Vagina (tissue), 2 donors: ENCODE data around the gene TAS2R41. TPM values are rescaled to one million over a fixed set of nuclear protein-coding genes. Genes with fewer than 3 reads are reported as not detected.

ENCODE experiments used
- DNase-seq, 2 donors: peaks; one replicate each; pipeline ENCODE4 v3.0.0-alpha.2; 2017; ENCODE audit errors: extremely low spot score in 2 of 2
- H3K27ac ChIP-seq: fragments of 200-600 bp; sonication (generic); one replicate; pipeline ENCODE4 v1.5.1; 2019
- H3K27me3 ChIP-seq: fragments of 200-600 bp; sonication (generic); one replicate; pipeline ENCODE4 v1.5.1; 2019
- H3K36me3 ChIP-seq, 2 donors: fragments of 200-600 bp; sonication (generic); one replicate each; pipeline ENCODE4 v1.5.1; 2017 to 2019
- H3K4me1 ChIP-seq: fragments of 200-600 bp; sonication (generic); one replicate; pipeline ENCODE4 v1.5.1; 2019
- H3K4me3 ChIP-seq, 2 donors: fragments of 200-600 bp; sonication (generic); 1 replicate in 1 of 2; 2 replicates in 1 of 2; pipeline ENCODE4 v1.5.1; 2016 to 2019
- H3K9me3 ChIP-seq: fragments of 200-600 bp; sonication (generic); one replicate; pipeline ENCODE4 v1.5.1; 2019
- CTCF ChIP-seq, 3 experiments: fragments of 450-650 bp in 2 of 3; fragments of 200-600 bp in 1 of 3; sonication (generic) in 1 of 3; IDR thresholded peaks; one replicate each; pipeline ENCODE4 v1.5.1; 2017 to 2019; ENCODE audit warnings: antibody characterized with exemption in 3 of 3, mild to moderate bottlenecking in 2 of 3, moderate library complexity in 2 of 3
- POLR2A ChIP-seq, 2 donors: fragments of 450-650 bp; IDR thresholded peaks; one replicate each; pipeline ENCODE4 v1.6.1; 2017; ENCODE audit warnings: antibody characterized with exemption in 2 of 2, mild to moderate bottlenecking in 2 of 2, moderate library complexity in 2 of 2
- POLR2AphosphoS5 ChIP-seq, 2 donors: sonication (generic); formaldehyde crosslinking; IDR thresholded peaks; one replicate each; pipeline ENCODE4 v1.9.0; 2017; ENCODE audit warnings: antibody characterized with exemption in 2 of 2, mild to moderate bottlenecking in 2 of 2, low read depth in 1 of 2; ENCODE audit not compliant: insufficient read depth in 1 of 2
- intact Hi-C: fragments of 100-400 bp; cut with DNase I; formaldehyde crosslinking; loops from one replicate; pipeline ENCODE4 v1.15.1; 2023
- total RNA-seq: library from RNA; depleted of rRNA; stranded (reverse); fragments of >200 nt; gene quantifications from one replicate; pipeline ENCODE4 v1.2.3, GENCODE V29; 2016

TAS2R41 gene
- total RNA-seq, 1 donor from 2014 or later, result not detected

- H3K27me3 ChIP-seq, result no peaks in the 10 kb centered on the region
- no peak overlapping the region for H3K4me3 ChIP-seq
- TF ChIP-seq CTCF (IDR thresholded peaks at IDR 0.05), result no peak
- TF ChIP-seq POLR2AphosphoS5 (IDR thresholded peaks at IDR 0.05; ENCODE audit: insufficient read depth in 1 of 2, low read depth in 1 of 2), result no peak
- TF ChIP-seq POLR2A (IDR thresholded peaks at IDR 0.05), result no peak
- peaks cover 13% of the 10 kb centered on the region for H3K4me1 ChIP-seq
- no peak for DNase-seq
- intact Hi-C loops, result no loop called here
- no peaks in the 10 kb centered on the region for H3K9me3 ChIP-seq
- H3K36me3 ChIP-seq, result no peaks in the 10 kb centered on the region
- peak overlapping the region; percentile 60 for H3K27ac ChIP-seq
Observed at GRCh38 chr7:143487566-143487965, 9.9 kb downstream of the TAS2R41 start.

DNA sequence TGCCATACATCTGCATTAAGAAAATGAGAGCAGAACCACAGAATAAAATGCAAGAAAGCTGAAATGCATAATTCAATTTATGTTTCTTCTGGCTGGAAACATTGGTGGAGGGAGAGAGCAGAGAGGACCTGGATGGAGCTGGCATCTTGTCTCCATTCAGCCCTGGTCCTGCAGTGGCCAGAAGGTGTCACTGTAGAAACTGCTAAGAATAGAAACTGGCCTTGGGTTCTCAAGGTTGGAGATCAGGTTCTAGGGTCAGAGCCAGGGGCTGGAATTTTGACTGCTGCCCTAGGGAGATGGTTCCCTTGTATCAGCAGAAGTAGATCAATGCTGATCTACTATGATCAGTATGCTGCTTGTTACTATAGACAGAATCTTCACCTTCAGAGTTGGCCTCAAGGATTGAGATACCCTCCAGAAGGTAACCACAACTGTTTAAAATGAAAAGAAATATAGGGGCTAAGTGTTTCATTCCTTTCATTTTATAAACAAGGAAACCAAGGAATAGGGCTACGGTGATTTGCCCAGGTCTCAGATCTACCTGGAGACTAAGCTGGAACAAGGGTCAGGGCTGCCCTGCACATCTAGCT lies 13.1 kb downstream of the TAS2R41 start:
- Histone ChIP-seq H3K9me3 (no peaks in the 10 kb centered on the region), H3K27me3 (no peaks in the 10 kb centered on the region), H3K27ac (no peak overlapping the region), H3K4me3 (no peak overlapping the region), H3K4me1 (peaks cover 13% of the 10 kb centered on the region), H3K36me3 (no peaks in the 10 kb centered on the region)
- intact Hi-C loops, result loop anchor here (10.0 kb wide), 1 partner anchor 644 kb away; no protein-coding TSS in a partner anchor
- no peak for TF ChIP-seq POLR2A (IDR thresholded peaks at IDR 0.05)
- TF ChIP-seq POLR2AphosphoS5 (IDR thresholded peaks at IDR 0.05; ENCODE audit: insufficient read depth in 1 of 2, low read depth in 1 of 2), result no peak
- no peak for TF ChIP-seq CTCF (IDR thresholded peaks at IDR 0.05)
- no peak for DNase-seq

GRCh38 chr7:143492043-143492471 lies 14.4 kb downstream of the TAS2R41 start:
- TF ChIP-seq POLR2AphosphoS5 (IDR thresholded peaks at IDR 0.05; ENCODE audit: insufficient read depth in 1 of 2, low read depth in 1 of 2), result no peak
- no peak for TF ChIP-seq CTCF (IDR thresholded peaks at IDR 0.05)
- H3K27ac ChIP-seq, result no peak overlapping the region
- intact Hi-C loops, result loop anchor here (10.0 kb wide), 1 partner anchor 643 kb away; no protein-coding TSS in a partner anchor

DNA sequence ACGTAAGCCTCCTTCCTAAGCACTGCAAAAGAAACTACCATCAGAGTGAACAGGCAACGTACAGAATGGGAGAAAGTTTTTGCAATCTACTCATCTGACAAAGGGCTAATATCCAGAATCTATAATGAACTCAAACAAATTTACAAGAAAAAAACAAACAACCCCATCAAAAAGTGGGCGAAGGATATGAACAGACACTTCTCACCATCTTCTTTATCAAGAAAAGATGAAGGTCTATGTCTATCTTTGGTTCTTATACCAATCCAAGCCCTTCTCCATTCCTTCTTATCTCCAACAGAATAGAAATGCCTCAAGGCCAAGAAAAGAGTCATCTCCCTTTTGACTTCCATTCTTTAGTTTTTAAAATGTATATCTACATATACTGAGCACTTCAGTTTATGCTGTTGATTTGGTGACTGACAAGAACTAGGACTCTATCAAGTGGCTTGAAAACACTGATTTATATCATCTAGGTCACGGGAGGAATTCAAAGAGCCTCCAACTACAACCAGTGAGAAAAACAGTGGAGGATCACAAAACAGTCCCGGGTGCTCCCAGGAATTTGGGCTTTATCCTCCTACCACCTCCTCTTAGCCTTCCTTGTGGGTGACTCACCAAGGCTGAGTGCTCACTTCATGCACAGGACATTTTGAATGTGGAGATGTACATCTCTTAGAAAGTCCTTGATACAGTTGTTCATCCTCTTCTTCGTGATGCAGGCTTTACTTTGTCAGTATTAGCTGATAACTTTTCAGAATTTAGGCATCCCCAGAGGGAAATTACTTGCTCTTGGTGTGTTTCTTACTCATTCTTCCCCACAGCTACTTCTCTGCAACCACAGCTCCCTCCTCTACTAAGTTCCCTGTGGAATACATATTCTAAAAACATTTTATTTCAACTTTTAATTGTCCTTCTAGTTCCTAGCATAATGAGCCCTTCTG lies 15.4 kb downstream of the TAS2R41 start:
- H3K27me3 ChIP-seq, result no peaks in the 10 kb centered on the region
- TF ChIP-seq CTCF (IDR thresholded peaks at IDR 0.05) (no peak), POLR2AphosphoS5 (IDR thresholded peaks at IDR 0.05; ENCODE audit: insufficient read depth in 1 of 2, low read depth in 1 of 2) (no peak), POLR2A (IDR thresholded peaks at IDR 0.05) (no peak)
- no peak overlapping the region for H3K4me3 ChIP-seq
- intact Hi-C loops, result loop anchor here (10.0 kb wide), 1 partner anchor 642 kb away; no protein-coding TSS in a partner anchor
- no peaks in the 10 kb centered on the region for H3K9me3 ChIP-seq
- DNase-seq, result no peak
- peaks cover 6% of the 10 kb centered on the region for H3K4me1 ChIP-seq
- H3K27ac ChIP-seq, result no peak overlapping the region
- H3K36me3 ChIP-seq, result no peaks in the 10 kb centered on the region

More at GRCh38 chr7:143492043-143492471, 14.4 kb downstream of the TAS2R41 start:
- no peak for DNase-seq
- H3K36me3 ChIP-seq, result no peaks in the 10 kb centered on the region
- H3K4me1 ChIP-seq, result peaks cover 13% of the 10 kb centered on the region
- H3K9me3 ChIP-seq, result no peaks in the 10 kb centered on the region
- no peaks in the 10 kb centered on the region for H3K27me3 ChIP-seq
- no peak overlapping the region for H3K4me3 ChIP-seq
